Astrocyte of the hippocampus (primary cell): Measurements from ENCODE around the gene ZNF747.
A peak's percentile ranks its signal among the peaks of the same experiment; 100 is the strongest.
"Not testable (repeated sequence)": the region's sequence is repeated elsewhere in the genome, so short reads cannot be mapped to it uniquely, and the experiment has no call there.

Experiments used
- DNase-seq: peaks from one replicate; pipeline ENCODE4 v3.0.0; 2011; ENCODE audit warnings: low read depth, low spot score

Gene ZNF747

GRCh38 chr16:30557957-30558788 lies 23.5 kb upstream of the ZNF747 start, which contains the start of gene ZNF764:
ZNF764 (minus strand) TSS chr16:30558374; CDS start chr16:30558182, 192 bp downstream.
- peak; percentile 99 for DNase-seq

DNA sequence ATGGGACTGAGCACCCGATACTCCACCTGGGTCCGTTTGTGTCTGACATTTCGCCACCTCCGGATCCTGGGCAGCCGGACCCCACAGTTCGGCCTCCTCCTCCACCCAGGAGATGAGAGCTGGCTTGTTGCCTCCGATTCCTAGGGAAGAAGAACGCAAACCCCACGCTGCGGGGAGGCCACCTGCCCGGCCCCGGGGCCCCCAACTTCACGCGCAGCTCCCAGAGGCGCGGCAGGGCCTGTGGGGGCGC lies 23.0 kb upstream of the ZNF747 start:
- DNase-seq = no peak

- DNase-seq = no peak
These were observed 21.4 kb upstream of the ZNF747 start for GRCh38 chr16:30556125-30556473.

- no peak for DNase-seq
These were observed 20.9 kb upstream of the ZNF747 start for GRCh38 chr16:30555315-30556124.

DNA sequence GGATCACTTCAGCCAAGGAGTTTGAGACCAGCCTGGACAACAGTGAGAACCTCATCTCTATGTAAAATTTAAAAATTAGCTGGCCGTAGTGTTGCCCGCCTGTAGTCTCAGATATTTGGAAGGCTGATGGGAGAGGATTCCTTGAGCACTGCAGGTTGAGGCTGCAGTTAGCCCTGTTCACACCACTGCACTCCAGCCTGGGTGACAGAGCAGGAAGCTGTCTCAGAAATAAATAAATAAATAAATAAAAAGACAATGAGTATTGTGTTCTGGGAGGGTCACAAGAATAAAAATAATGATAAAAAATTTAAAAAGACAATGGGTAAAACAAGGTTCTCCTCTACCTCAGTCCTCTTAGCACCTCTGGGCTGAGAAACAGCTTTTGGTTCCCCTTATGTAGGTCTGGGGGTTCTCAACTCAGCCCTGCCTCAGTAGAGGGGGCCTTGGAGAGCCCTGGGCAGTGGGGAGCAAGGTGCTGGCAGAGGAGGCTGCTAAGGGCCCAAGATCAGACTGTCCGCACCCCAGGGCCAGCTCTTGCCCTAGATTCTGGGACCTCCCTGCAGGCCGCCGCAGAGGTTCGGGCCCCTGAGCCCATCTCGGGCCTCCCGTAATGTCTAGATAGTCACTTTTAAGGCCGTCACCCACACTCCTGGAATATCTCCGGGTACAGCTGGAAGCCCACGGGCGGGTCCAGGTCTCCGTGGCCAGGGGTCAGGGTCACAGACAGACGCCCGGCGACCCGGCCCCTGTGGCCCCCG lies 20.1 kb upstream of the ZNF747 start:
- DNase-seq = no peak

DNA sequence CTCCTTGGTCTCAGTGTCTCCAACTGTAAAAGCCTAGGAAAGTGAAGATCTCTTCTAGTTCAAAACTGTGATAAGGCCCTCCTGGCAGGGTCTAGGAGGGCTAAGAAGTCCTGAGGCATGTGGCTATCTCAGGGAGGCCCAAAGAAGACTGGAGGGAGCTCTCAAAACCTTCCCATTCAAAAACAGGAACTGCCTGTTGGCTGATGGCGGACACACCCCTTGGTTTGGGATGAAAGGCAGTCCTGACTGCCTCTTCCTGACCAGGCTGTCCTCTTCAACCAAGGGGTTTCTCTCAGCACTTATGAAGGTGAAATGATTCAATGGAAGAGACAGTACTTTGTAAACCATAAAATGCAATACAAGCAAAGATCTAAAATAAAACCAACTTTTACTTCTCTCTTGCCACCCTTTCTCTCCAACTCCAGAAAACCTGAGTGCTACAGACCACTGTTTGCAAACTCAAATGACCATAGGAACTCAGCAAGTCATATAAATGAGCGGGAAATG lies 18.8 kb upstream of the ZNF747 start:
- no peak for DNase-seq

GRCh38 chr16:30552956-30553355 lies 18.3 kb upstream of the ZNF747 start:
- no peak for DNase-seq

- no peak for DNase-seq
These were observed 17.1 kb upstream of the ZNF747 start for GRCh38 chr16:30551781-30552180.

GRCh38 chr16:30548416-30549253 lies 14.0 kb upstream of the ZNF747 start:
- no peak for DNase-seq

DNA sequence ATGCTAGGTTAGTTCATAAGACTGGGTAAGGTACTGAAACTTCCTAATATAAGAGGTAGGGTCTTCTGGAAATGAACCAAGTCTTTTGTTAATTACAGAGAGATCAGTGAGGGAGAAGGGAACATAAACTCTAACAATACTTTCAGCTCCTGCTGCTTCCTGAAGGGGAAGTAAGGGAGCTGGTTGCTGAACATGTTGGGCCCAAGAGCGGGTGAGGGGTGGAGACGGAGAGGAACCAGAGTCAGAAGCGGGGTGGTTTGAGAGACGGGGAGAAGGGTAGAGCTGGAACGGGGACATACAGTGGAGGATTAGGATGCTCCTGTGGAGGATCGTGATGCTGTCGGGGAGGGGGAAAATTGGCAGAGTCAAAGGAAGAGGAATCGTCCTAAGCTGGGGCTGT lies 11.5 kb upstream of the ZNF747 start:
- no peak for DNase-seq

GRCh38 chr16:30543067-30543466 lies 8.4 kb upstream of the ZNF747 start:
- DNase-seq = no peak

- peak; percentile 20 for DNase-seq
These were observed 7.1 kb upstream of the ZNF747 start for GRCh38 chr16:30541502-30542329.

DNA sequence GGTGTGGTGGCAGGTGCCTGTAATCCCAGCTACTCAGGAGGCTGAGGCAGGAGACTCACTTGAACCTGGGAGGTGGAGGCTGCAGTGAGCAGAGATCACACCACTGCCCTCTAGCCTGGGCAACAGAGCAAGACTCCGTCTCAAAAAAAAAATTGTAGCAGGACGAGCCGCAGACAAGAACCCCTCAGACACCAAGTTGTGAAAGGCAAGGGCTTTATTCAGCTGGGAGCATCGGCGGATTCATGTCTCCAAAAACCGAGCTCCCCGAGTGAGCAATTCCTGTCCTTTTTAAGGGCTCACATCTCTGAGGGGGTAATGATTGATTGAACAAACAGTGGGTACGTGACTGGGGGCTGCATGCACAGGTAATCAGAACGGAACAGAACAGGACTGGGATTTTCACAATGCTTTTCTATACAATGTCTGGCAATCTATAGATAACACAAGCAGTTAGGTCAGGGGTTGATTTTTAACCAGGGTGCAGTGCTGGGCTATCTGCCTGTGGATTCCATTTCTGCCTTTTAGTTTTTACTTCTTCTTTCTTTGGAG lies 6.3 kb upstream of the ZNF747 start:
- DNase-seq = not testable (repeated sequence)

DNA sequence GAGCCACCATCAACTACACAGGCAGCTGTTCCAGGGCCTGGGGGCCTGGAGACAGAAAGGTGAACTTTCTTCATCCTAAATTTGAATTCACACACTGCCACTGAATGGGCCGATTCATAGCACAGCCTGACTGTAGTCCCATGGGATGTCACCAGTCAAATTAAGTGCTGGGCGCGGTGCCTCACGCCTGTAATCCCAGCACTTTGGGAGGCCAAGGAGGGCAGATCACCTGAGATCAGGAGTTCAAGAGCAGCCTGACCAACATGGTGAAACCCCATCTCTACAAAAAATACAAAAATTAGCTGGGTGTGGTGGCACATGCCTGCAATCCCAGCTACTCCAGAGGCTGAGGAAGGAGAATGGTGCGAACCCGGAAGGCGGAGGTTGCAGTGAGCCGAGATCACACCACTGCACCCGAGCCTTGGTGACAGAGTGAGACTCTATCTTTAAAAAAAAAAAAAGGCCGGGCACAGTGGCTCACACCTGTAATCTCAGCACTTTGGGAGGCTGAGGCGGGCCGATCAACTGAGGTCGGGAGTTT lies 5.4 kb upstream of the ZNF747 start:
- not testable (repeated sequence) for DNase-seq

GRCh38 chr16:30539000-30539964 lies 4.6 kb upstream of the ZNF747 start:
- DNase-seq = no peak

DNA sequence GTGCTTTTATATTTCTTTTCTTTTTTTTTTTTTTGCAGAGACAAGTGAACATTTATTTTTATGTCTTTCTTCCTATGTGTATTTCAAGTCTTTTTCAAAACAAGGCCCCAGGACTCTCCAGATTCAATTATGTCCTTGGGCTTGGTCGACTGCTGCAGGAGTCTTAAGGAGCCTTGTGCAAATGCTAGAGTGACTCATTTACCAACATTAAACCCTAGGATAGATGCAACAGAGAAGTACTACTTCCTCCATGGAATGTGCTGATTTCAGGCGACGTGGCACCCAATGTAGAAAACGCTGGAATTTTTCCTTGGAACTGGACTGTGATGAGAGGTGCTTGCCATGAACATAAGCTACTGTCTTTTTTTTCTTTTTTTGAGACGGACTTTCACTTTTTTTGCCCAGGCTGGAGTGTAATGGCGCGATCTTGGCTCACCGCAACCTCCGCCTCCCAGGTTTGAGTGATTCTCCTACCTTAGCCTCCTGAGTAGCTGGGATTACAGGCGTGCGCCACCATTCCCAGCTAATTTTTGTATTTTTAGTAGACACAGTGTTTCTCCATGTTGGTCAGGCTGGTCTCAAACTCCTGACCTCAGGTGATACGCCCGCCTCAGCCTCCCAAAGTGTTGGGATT lies 1.9 kb upstream of the ZNF747 start:
- not testable (repeated sequence) for DNase-seq

- DNase-seq = peak; percentile 77
These were observed 1.1 kb upstream of the ZNF747 start for GRCh38 chr16:30535777-30536190.
